GM20000 (cell line): ENCODE results near the gene IQCK.

Experiments used
- DNase-seq: peaks from one replicate; pipeline ENCODE4 v3.0.0; 2012; ENCODE audit warnings: low spot score
- CTCF ChIP-seq: IDR thresholded peaks from 2 replicates; pipeline ENCODE4 v1.5.1; 2012; ENCODE audit warnings: mild to moderate bottlenecking, control low read depth; ENCODE audit errors: extremely low read depth, missing control alignments

IQCK gene

GRCh38 chr16:19822533-19822932 lies 104.5 kb downstream of the IQCK start:
- no peak for DNase-seq
- no peak for TF ChIP-seq CTCF

GRCh38 chr16:19823322-19823721 lies 105.3 kb downstream of the IQCK start:
- no peak for DNase-seq
- no peak for TF ChIP-seq CTCF

GRCh38 chr16:19824216-19824615 lies 106.1 kb downstream of the IQCK start:
- no peak for TF ChIP-seq CTCF
- DNase-seq = no peak

- no peak for DNase-seq
- TF ChIP-seq CTCF = no peak
These were observed 112.0 kb downstream of the IQCK start for GRCh38 chr16:19829844-19830692.

GRCh38 chr16:19830902-19831560 lies 113.0 kb downstream of the IQCK start:
- DNase-seq = no peak
- no peak for TF ChIP-seq CTCF

GRCh38 chr16:19831678-19832077 lies 113.6 kb downstream of the IQCK start:
- TF ChIP-seq CTCF = no peak
- no peak for DNase-seq

GRCh38 chr16:19833176-19833575 lies 115.1 kb downstream of the IQCK start:
- no peak for DNase-seq
- no peak for TF ChIP-seq CTCF
